ENCODE measurements around the gene TMOD1. TPM values are rescaled to one million over a fixed set of nuclear protein-coding genes. Genes with fewer than 3 reads are reported as not detected.
A peak's percentile ranks its signal among the peaks of the same experiment; 100 is the strongest.

The TMOD1 gene
- total RNA-seq, 1 experiment from 2014 or later, result 3.0 TPM

GRCh38 chr9:97527626-97528528, 26.4 kb downstream of the TMOD1 start:
- DNase-seq (ENCODE audit: low read depth, low spot score), result no peak
- in situ Hi-C loops (cut with HindIII; ENCODE audit: low pct_unique_long_range_greater_than_20kb, low sequenced_read_pairs), result no loop called here

DNA sequence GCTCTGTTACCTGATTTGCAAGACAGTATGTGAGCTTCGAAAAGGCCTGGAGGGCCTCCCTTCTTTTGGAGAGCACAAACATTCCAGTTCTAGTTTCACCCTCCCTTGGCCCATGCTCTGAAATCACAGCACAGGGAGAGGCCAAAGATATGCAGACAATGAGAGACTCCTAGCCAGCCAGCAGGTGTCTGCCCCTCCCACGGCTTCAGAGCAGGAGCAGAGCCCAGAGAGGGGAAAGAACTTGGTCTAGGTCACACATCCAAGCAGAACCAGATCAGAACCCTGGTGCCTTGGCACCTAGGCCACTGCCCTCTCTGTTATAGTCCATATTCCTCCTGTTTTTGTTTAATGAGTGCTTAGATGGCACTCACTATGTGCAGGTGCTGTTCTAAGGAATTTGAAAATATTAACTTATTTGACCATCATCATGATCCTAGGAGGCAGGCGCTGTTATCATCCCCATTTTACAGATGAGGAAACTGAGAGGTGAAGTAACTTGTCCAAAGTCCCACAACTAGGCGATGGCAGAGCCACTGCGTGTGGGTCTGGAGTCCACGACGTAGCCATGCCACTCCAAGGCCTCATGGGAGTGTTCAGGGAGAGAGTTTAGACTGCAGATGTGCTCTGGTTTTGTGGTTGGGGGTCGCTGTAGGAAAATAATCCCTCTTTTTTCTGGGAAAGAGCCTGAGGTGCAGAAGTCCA, 27.2 kb downstream of the TMOD1 start:
- in situ Hi-C loops (cut with HindIII; ENCODE audit: low pct_unique_long_range_greater_than_20kb, low sequenced_read_pairs), result no loop called here
- peak; percentile 78 for DNase-seq (ENCODE audit: low read depth, low spot score)

GRCh38 chr9:97529363-97530076, 28.1 kb downstream of the TMOD1 start:
- peak; percentile 89 for DNase-seq (ENCODE audit: low read depth, low spot score)

GRCh38 chr9:97531888-97532376, 30.5 kb downstream of the TMOD1 start:
- in situ Hi-C loops (cut with HindIII; ENCODE audit: low pct_unique_long_range_greater_than_20kb, low sequenced_read_pairs), result no loop called here
- DNase-seq (ENCODE audit: low read depth, low spot score), result no peak

More at GRCh38 chr9:97529363-97530076, 28.1 kb downstream of the TMOD1 start:
- in situ Hi-C loops (cut with HindIII; ENCODE audit: low pct_unique_long_range_greater_than_20kb, low sequenced_read_pairs), result no loop called here

DNA sequence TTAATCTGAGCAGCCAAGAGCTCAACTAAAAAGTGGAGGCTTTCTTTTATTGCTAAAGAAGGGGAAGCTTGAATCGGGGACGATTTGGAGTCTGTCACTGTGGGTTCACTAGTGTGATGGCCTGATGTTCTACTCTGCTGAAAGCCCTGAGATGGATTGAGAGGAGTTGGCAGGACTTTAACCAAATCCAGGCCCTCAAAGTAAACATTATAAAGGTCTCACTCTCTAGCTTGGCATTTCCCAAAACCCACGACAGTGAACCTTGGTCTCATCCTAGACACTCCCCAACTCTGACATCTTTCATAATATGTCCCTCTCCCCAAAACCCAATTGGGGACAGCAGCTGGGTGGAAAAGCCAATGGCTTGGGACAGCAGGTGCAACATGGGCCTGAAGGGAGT, 32.7 kb downstream of the TMOD1 start:
- no peak for DNase-seq (ENCODE audit: low read depth, low spot score)
- in situ Hi-C loops (cut with HindIII; ENCODE audit: low pct_unique_long_range_greater_than_20kb, low sequenced_read_pairs), result no loop called here

GRCh38 chr9:97534961-97535594, 33.6 kb downstream of the TMOD1 start:
- no peak for DNase-seq (ENCODE audit: low read depth, low spot score)
- in situ Hi-C loops (cut with HindIII; ENCODE audit: low pct_unique_long_range_greater_than_20kb, low sequenced_read_pairs), result no loop called here

DNA sequence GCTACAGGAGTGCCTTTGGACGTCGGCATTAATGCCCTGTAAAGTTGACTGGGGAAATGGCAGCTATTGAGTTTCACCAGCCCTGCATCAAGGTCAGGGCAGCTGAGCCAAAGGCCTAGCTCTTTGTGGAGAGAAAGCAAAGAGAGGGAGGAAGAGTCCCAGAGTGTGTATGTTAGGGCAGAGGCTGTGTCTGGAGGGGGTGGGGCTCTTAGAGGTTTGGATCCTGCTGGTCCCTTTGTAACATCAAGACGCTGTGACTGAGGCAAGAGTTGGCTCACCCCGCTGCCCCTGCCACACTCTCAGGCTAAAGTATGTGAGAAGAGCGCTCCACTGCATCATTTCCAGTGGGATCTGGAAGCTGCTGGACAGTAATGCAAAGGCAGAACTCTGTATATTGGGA, 34.3 kb downstream of the TMOD1 start:
- in situ Hi-C loops (cut with HindIII; ENCODE audit: low pct_unique_long_range_greater_than_20kb, low sequenced_read_pairs), result no loop called here
- no peak for DNase-seq (ENCODE audit: low read depth, low spot score)

- DNase-seq (ENCODE audit: low read depth, low spot score), result no peak
- in situ Hi-C loops (cut with HindIII; ENCODE audit: low pct_unique_long_range_greater_than_20kb, low sequenced_read_pairs), result no loop called here
These were observed 35.0 kb downstream of the TMOD1 start for GRCh38 chr9:97536480-97536879.

GRCh38 chr9:97543561-97543960, 42.1 kb downstream of the TMOD1 start:
- DNase-seq (ENCODE audit: low read depth, low spot score), result no peak
- in situ Hi-C loops (cut with HindIII; ENCODE audit: low pct_unique_long_range_greater_than_20kb, low sequenced_read_pairs), result no loop called here

GRCh38 chr9:97545486-97545885, 44.0 kb downstream of the TMOD1 start:
- no peak for DNase-seq (ENCODE audit: low read depth, low spot score)
- in situ Hi-C loops (cut with HindIII; ENCODE audit: low pct_unique_long_range_greater_than_20kb, low sequenced_read_pairs), result no loop called here

DNA sequence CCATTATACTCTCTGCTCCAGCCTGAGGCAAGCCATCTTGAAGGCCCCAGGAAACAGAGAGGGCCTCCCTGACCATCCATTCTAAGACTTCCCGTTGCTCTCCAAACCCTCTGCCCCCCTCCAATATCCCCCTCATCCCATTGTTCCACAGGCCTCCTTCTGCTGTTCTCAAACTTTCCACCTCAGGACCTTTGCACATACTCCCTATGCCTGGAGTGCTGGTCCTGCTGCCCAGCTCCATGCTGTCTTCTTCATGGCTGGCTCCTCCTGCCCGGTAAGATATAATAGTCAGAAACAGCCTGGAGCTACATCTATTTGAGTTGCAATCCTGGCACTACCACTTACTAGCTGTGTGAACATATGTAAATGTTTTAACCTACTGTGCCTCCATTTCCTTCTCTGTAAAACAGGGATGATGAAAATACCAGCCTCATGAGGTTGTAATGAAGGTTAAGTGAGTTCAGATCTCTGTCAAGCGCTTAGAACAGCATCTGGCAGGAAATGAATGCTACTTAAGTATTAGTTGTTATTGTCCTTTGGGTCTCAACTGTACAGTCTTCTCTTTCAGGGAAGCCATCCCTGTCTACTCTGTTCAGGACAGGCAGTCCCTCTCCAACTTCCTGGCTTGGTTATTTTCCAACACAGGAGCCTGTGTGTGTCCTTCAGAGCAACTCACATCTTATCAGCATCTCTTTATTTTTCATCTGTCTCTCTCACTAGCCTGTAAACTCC, 45.8 kb downstream of the TMOD1 start:
- in situ Hi-C loops (cut with HindIII; ENCODE audit: low pct_unique_long_range_greater_than_20kb, low sequenced_read_pairs), result no loop called here
- no peak for DNase-seq (ENCODE audit: low read depth, low spot score)

- in situ Hi-C loops (cut with HindIII; ENCODE audit: low pct_unique_long_range_greater_than_20kb, low sequenced_read_pairs), result no loop called here
These were observed 46.9 kb downstream of the TMOD1 start for GRCh38 chr9:97548379-97548778.

DNA sequence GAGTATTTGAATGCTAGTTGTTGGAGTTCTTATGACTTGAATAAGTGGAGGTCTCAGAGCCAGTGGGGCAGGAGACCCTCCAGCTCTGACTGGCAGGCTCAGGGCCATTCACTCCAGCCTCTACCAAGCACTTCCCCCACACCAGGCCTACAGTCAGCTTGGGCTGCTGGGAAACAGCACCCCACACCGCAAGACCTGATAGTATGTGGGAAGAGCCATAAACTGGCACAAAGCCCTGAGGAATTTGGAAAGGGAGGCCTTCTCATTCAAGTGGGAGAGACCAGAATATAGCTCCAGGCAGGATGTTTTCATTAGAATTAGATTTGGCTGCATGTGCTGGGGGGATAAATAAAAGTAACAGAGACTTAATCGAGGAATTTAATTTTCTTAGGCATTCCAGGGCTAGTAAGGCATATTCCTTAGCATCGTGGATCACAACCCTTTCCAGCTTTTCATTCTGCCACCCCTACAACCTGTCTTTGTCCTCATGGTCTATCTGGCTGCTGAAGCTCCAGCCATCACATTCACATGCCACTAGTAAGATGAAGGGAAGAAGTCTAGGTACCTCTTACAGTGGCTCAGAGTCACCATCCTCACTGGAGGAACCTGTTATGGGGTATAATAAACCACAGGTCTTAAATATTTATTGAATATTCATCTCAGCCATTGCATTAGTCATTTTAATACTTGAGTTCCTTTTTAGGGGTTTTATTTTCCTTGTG, 47.5 kb downstream of the TMOD1 start:
- in situ Hi-C loops (cut with HindIII; ENCODE audit: low pct_unique_long_range_greater_than_20kb, low sequenced_read_pairs), result no loop called here
- no peak for DNase-seq (ENCODE audit: low read depth, low spot score)

More at GRCh38 chr9:97548379-97548778, 46.9 kb downstream of the TMOD1 start:
- DNase-seq (ENCODE audit: low read depth, low spot score), result no peak

DNA sequence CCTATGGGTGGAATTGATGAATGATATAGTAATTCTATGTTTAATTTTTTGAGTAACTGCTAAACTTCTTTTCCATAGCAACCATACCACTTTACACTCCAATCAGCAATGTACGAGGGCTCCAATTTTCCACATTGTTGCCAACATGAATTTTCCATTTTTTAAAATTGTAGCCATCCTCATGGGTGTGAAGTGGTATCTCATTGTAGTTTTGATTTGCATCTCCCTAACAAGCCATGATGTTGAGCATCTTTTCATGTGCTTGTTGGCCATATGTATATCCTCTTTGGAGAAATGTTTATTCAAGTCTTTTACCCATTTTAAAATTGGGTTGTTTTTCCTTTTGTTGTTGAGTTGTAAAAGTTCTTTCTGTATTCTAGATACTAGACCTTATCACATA, 48.9 kb downstream of the TMOD1 start:
- no peak for DNase-seq (ENCODE audit: low read depth, low spot score)
- in situ Hi-C loops (cut with HindIII; ENCODE audit: low pct_unique_long_range_greater_than_20kb, low sequenced_read_pairs), result no loop called here

DNA sequence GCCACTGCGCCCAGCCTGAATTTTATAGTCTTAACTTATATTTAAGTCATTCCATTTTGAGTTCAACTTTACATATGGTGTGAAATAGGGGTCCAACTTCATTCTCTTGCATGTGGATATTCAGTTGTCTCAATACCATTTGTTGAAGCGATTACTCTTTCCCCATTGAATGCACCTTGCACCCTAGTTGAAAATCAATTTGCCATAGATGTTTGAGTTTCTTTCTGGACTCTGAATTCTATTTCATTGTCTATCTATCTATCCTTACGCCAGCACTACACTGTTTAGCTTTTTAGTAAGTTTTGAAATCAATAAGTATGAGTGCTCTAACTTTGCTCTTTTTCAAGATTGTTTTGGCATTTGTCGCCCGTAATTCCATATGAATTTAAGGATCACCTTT, 49.8 kb downstream of the TMOD1 start:
- no peak for DNase-seq (ENCODE audit: low read depth, low spot score)
- in situ Hi-C loops (cut with HindIII; ENCODE audit: low pct_unique_long_range_greater_than_20kb, low sequenced_read_pairs), result no loop called here

- DNase-seq (ENCODE audit: low read depth, low spot score), result no peak
- in situ Hi-C loops (cut with HindIII; ENCODE audit: low pct_unique_long_range_greater_than_20kb, low sequenced_read_pairs), result no loop called here
These were observed 51.7 kb downstream of the TMOD1 start for GRCh38 chr9:97553141-97553540.
